ENCODE data around the gene DAZL.

DNA sequence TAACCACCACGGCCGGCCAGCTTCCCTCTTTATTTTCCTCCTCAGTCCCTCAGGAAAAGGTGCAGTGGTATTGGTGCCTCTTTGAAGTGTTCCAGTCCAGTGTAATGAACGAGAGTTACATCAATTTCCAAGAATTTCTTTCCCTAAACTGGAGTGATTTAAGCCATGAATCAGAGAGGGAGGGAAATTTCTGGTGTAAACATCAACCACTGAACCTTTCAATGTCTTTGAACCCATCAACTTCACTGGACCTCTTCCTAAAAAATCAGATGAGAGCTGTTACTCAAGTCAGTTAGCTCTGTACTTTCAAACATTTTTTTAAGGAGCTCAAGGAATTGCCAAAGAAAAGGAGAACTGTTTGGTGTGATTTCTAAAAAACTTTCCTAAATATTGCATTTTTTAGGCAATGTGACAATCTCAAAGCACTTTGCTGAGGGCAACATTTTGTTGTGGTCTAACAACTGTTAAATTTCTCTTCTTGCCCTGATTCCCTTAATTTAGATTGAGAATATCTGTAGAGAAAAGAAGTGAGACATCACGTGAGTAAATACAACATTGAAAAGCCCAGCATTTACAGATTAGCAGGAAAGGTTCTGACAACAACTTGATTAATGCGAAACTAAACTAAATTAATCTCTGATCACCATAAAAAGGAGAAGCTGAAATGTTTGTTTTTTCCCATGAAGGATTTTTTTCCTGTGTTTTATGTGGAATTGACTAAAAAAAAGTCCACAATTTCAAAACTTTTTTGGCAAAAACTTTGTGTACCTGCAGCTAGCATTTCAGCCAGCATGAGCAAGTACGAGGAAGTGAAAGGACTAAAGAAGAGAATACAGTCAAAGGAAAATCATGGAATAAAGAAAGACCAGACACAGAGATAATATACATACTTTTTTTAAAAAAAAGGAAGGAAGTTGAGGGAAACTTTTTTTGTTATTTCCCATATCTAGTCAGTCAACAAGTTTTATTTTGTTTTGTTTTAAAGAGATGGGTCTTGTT is 9.1 kb upstream of the DAZL start:
- TF ChIP-seq, protein P1, sequence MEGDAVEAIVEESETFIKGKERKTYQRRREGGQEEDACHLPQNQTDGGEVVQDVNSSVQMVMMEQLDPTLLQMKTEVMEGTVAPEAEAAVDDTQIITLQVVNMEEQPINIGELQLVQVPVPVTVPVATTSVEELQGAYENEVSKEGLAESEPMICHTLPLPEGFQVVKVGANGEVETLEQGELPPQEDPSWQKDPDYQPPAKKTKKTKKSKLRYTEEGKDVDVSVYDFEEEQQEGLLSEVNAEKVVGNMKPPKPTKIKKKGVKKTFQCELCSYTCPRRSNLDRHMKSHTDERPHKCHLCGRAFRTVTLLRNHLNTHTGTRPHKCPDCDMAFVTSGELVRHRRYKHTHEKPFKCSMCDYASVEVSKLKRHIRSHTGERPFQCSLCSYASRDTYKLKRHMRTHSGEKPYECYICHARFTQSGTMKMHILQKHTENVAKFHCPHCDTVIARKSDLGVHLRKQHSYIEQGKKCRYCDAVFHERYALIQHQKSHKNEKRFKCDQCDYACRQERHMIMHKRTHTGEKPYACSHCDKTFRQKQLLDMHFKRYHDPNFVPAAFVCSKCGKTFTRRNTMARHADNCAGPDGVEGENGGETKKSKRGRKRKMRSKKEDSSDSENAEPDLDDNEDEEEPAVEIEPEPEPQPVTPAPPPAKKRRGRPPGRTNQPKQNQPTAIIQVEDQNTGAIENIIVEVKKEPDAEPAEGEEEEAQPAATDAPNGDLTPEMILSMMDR (IDR thresholded peaks at IDR 0.05 in 4 of 5, conservative IDR thresholded peaks at IDR 0.05 in 1 of 5) = no peak
- no peak for TF ChIP-seq POLR2A (IDR thresholded peaks at IDR 0.05)

All from gastrocnemius medialis (tissue), 4 donors.